H1 (cell line): ENCODE data around the gene EIF2S1. TPM values are rescaled to one million over a fixed set of nuclear protein-coding genes. Genes with fewer than 3 reads are reported as not detected.

Source experiments
- ATF3 ChIP-seq: IDR thresholded peaks from 2 replicates; pipeline ENCODE4 v1.6.1; 2011; ENCODE audit warnings: low read depth, mild to moderate bottlenecking, low read length; ENCODE audit not compliant: insufficient read depth
- BACH1 ChIP-seq: IDR thresholded peaks from 2 replicates; pipeline ENCODE4 v1.6.1; 2012; ENCODE audit warnings: low read length, improper control_type of control experiment
- CEBPB ChIP-seq: IDR thresholded peaks from 2 replicates; pipeline ENCODE4 v1.6.1; 2012; ENCODE audit warnings: low read depth, low read length
- JUN ChIP-seq: IDR thresholded peaks from 2 replicates; pipeline ENCODE4 v1.6.1; 2011; ENCODE audit warnings: low read depth, mild to moderate bottlenecking, improper control_type of control experiment, low read length
- SIX5 ChIP-seq: IDR thresholded peaks from 2 replicates; pipeline ENCODE4 v1.6.1; 2011; ENCODE audit warnings: mild to moderate bottlenecking, low read depth, low read length
- TAF1 ChIP-seq: IDR thresholded peaks from 2 replicates; pipeline ENCODE4 v1.6.1; 2011; ENCODE audit warnings: mild to moderate bottlenecking, low read depth, low read length
- polyA plus RNA-seq, 7 experiments: library from polyadenylated mRNA; depleted of rRNA in 3 of 7; stranded (reverse) in 5 of 7; unstranded in 2 of 7; fragments of >200 nt in 5 of 7; fragments of 200-250 nt in 2 of 7; gene quantifications; 1 replicate in 5 of 7; 2 replicates in 1 of 7; 4 replicates in 1 of 7; pipeline versions ENCODE4 v1.2.1 to v1.2.3, GENCODE V29; 2011 to 2013; ENCODE audit warnings: missing spikeins in 2 of 7, mixed read lengths in 2 of 7
- total RNA-seq: library from RNA; stranded (reverse); fragmentation: NEBNext Ultra II Directional; extraction: Animal tissue kit (Norgen Biotek cat#: 25700); gene quantifications from 2 replicates; pipeline ENCODE4 v1.2.1, GENCODE V29; 2021

Gene EIF2S1
- total and polyA plus RNA-seq, 2 of the 8 experiments (the other 6 are each of a cell fraction or from before 2014, with no cell fraction given), result 35.1 to 146 TPM

- TF ChIP-seq ATF3, result no peak
- TF ChIP-seq CEBPB, result no peak
- no peak for TF ChIP-seq SIX5
- no peak for TF ChIP-seq JUN
- TF ChIP-seq TAF1, result no peak
- no peak for TF ChIP-seq BACH1
- TF ChIP-seq, all 59 proteins: peak for 0
These were observed 56.0 kb downstream of the EIF2S1 start (continued) for GRCh38 chr14:67416085-67416484.
